Neural cell (in vitro differentiated cells): ENCODE results near the gene ATP2B2.

Experiments
- EZH2 ChIP-seq: fragments of 200-600, 300-800 bp; shearing (Covaris generic), sonication (generic); IDR thresholded peaks from 2 replicates; pipeline ENCODE4 v1.6.1; 2014; ENCODE audit warnings: antibody characterized with exemption, low read length, borderline replicate concordance, mild to moderate bottlenecking; ENCODE audit not compliant: insufficient read depth, poor library complexity, severe bottlenecking
- POLR2AphosphoS5 ChIP-seq: IDR thresholded peaks from 2 replicates; pipeline ENCODE4 v1.6.1; 2012
- RAD21 ChIP-seq: fragments of 450-650 bp; conservative IDR thresholded peaks from 2 replicates; pipeline ENCODE4 v1.6.1; 2014; ENCODE audit warnings: antibody characterized with exemption, mild to moderate bottlenecking, moderate library complexity
- TF ChIP-seq, protein P1 (sequence below): fragments of 450-650 bp; IDR thresholded peaks from 2 replicates; pipeline ENCODE4 v1.5.1; 2014; ENCODE audit warnings: antibody characterized with exemption, mild to moderate bottlenecking, moderate library complexity; ENCODE audit not compliant: poor library complexity, severe bottlenecking
- TF ChIP-seq, protein P2 (sequence below): IDR thresholded peaks from 2 replicates; pipeline ENCODE4 v1.6.1; 2012; ENCODE audit warnings: borderline replicate concordance

- TF ChIP-seq, protein P1, sequence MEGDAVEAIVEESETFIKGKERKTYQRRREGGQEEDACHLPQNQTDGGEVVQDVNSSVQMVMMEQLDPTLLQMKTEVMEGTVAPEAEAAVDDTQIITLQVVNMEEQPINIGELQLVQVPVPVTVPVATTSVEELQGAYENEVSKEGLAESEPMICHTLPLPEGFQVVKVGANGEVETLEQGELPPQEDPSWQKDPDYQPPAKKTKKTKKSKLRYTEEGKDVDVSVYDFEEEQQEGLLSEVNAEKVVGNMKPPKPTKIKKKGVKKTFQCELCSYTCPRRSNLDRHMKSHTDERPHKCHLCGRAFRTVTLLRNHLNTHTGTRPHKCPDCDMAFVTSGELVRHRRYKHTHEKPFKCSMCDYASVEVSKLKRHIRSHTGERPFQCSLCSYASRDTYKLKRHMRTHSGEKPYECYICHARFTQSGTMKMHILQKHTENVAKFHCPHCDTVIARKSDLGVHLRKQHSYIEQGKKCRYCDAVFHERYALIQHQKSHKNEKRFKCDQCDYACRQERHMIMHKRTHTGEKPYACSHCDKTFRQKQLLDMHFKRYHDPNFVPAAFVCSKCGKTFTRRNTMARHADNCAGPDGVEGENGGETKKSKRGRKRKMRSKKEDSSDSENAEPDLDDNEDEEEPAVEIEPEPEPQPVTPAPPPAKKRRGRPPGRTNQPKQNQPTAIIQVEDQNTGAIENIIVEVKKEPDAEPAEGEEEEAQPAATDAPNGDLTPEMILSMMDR: no peak
- TF ChIP-seq, protein P2, sequence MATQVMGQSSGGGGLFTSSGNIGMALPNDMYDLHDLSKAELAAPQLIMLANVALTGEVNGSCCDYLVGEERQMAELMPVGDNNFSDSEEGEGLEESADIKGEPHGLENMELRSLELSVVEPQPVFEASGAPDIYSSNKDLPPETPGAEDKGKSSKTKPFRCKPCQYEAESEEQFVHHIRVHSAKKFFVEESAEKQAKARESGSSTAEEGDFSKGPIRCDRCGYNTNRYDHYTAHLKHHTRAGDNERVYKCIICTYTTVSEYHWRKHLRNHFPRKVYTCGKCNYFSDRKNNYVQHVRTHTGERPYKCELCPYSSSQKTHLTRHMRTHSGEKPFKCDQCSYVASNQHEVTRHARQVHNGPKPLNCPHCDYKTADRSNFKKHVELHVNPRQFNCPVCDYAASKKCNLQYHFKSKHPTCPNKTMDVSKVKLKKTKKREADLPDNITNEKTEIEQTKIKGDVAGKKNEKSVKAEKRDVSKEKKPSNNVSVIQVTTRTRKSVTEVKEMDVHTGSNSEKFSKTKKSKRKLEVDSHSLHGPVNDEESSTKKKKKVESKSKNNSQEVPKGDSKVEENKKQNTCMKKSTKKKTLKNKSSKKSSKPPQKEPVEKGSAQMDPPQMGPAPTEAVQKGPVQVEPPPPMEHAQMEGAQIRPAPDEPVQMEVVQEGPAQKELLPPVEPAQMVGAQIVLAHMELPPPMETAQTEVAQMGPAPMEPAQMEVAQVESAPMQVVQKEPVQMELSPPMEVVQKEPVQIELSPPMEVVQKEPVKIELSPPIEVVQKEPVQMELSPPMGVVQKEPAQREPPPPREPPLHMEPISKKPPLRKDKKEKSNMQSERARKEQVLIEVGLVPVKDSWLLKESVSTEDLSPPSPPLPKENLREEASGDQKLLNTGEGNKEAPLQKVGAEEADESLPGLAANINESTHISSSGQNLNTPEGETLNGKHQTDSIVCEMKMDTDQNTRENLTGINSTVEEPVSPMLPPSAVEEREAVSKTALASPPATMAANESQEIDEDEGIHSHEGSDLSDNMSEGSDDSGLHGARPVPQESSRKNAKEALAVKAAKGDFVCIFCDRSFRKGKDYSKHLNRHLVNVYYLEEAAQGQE: no peak
- no peak for TF ChIP-seq RAD21
- no peak for TF ChIP-seq POLR2AphosphoS5
- TF ChIP-seq EZH2: no peak
Measured at GRCh38 chr3:10498271-10498670, 7.1 kb downstream of the ATP2B2 start.
